Stomach (tissue), 9 donors: ENCODE results near the gene MUCL1. TPM values are rescaled to one million over a fixed set of nuclear protein-coding genes. Genes with fewer than 3 reads are reported as not detected.

ENCODE experiments used
- DNase-seq, 2 donors: peaks; one replicate each; pipeline versions ENCODE4 v3.0.0 to v3.0.0-alpha.2; 2013 to 2019
- H3K27ac ChIP-seq, 5 donors: fragments of 200-600 bp in 4 of 5; sonication (generic) in 4 of 5; one replicate each; pipeline ENCODE4 v1.5.1; 2013 to 2019; ENCODE audit warnings: mild to moderate bottlenecking in 1 of 5, moderate library complexity in 1 of 5
- H3K27me3 ChIP-seq, 3 donors: fragments of 200-600 bp; sonication (generic); one replicate each; pipeline ENCODE4 v1.5.1; 2017 to 2019; ENCODE audit warnings: mixed run types in 1 of 3
- H3K36me3 ChIP-seq, 4 donors: fragments of 200-600 bp; sonication (generic); 1 replicate in 3 of 4; 2 replicates in 1 of 4; pipeline ENCODE4 v1.5.1; 2016 to 2019
- H3K4me1 ChIP-seq, 4 donors: fragments of 200-600 bp; sonication (generic); one replicate each; pipeline ENCODE4 v1.5.1; 2016 to 2019
- H3K4me3 ChIP-seq, 4 donors: fragments of 200-600 bp; sonication (generic) in 3 of 4; one replicate each; pipeline ENCODE4 v1.5.1; 2016 to 2019; ENCODE audit warnings: mild to moderate bottlenecking in 1 of 4
- H3K9me3 ChIP-seq, 4 donors: fragments of 200-600 bp; sonication (generic); one replicate each; pipeline ENCODE4 v1.5.1; 2016 to 2019
- CTCF ChIP-seq, 7 experiments: fragments of 450-650 bp in 4 of 7; fragments of 200-600 bp in 3 of 7; sonication (generic) in 3 of 7; IDR thresholded peaks; one replicate each; pipeline ENCODE4 v1.5.1; 2016 to 2019; ENCODE audit warnings: antibody characterized with exemption in 7 of 7, control low read depth in 2 of 7, mild to moderate bottlenecking in 1 of 7
- EP300 ChIP-seq: sonication (generic); formaldehyde crosslinking; IDR thresholded peaks from one replicate; pipeline ENCODE4 v1.6.1; 2017; ENCODE audit warnings: antibody characterized with exemption
- POLR2A ChIP-seq, 4 donors: fragments of 450-650 bp; IDR thresholded peaks; one replicate each; pipeline ENCODE4 v1.6.1; 2016; ENCODE audit warnings: antibody characterized with exemption in 4 of 4, control low read depth in 2 of 4, mild to moderate bottlenecking in 1 of 4, moderate library complexity in 1 of 4
- POLR2AphosphoS5 ChIP-seq, 3 donors: sonication (generic); formaldehyde crosslinking; IDR thresholded peaks; one replicate each; pipeline ENCODE4 v1.6.1; 2016; ENCODE audit warnings: antibody characterized with exemption in 3 of 3
- WGBS, 5 donors: extraction: QIAGEN DNeasy Blood & Tissue Kit in 3 of 5; methylation state at CpG; one replicate each; pipeline versions ENCODE4 v1.1.5 to v1.1.7; 2013 to 2018; 5-methylcytosine and 5-hydroxymethylcytosine counted together
- intact Hi-C: fragments of 100-400 bp; cut with DNase I; formaldehyde crosslinking; loops from one replicate; pipeline ENCODE4 v1.15.1; 2023; ENCODE audit warnings: low total_unique reads
- polyA plus RNA-seq, 3 donors: library from polyadenylated mRNA; stranded (reverse); fragments of 200-250 nt; gene quantifications; one replicate each; pipeline ENCODE4 v1.2.3, GENCODE V29; 2013
- total RNA-seq, 5 donors: library from RNA; depleted of rRNA; stranded (reverse); fragments of >200 nt; gene quantifications; one replicate each; pipeline versions ENCODE4 v1.1.0 to v1.2.3, GENCODE V29; 2014 to 2016
- donor health status: healthy with polysubstance abuse.
- donor health status: Bipolar disorder and iron deficiency.
- donor health status: healthy.

MUCL1 gene
- total and polyA plus RNA-seq, 8 donors: not detected

- intact Hi-C loops: loop anchor here (10.0 kb wide), 1 partner anchor 89 kb away; no protein-coding TSS in a partner anchor
- Histone ChIP-seq H3K27ac (no peak overlapping the region), H3K27me3 (no peaks in the 10 kb centered on the region), H3K4me3 (no peak overlapping the region), H3K4me1 (no peaks in the 10 kb centered on the region), H3K36me3 (no peaks in the 10 kb centered on the region), H3K9me3 (no peaks in the 10 kb centered on the region)
- no peak for TF ChIP-seq POLR2AphosphoS5 (IDR thresholded peaks at IDR 0.05)
- no peak for TF ChIP-seq CTCF (IDR thresholded peaks at IDR 0.05)
- TF ChIP-seq EP300: no peak
- TF ChIP-seq POLR2A (IDR thresholded peaks at IDR 0.05): no peak
- no peak for DNase-seq
- 86 to 90% (median 87%) methylated on average over 4 of the region's 4 CpGs for WGBS, 5 donors
These were observed 11.5 kb downstream of the MUCL1 start for GRCh38 chr12:54865683-54866324.

- intact Hi-C loops: loop anchor here (10.0 kb wide), 1 partner anchor 86 kb away; no protein-coding TSS in a partner anchor
- Histone ChIP-seq H3K9me3 (no peaks in the 10 kb centered on the region), H3K36me3 (no peaks in the 10 kb centered on the region), H3K27me3 (no peaks in the 10 kb centered on the region), H3K27ac (no peak overlapping the region), H3K4me3 (no peak overlapping the region), H3K4me1 (no peaks in the 10 kb centered on the region)
- no peak for TF ChIP-seq CTCF (IDR thresholded peaks at IDR 0.05)
- no peak for TF ChIP-seq EP300
- TF ChIP-seq POLR2AphosphoS5 (IDR thresholded peaks at IDR 0.05): no peak
- TF ChIP-seq POLR2A (IDR thresholded peaks at IDR 0.05): no peak
- DNase-seq: no peak
- WGBS, 5 donors: 70 to 82% (median 79%) methylated on average over 2 of the region's 2 CpGs
These were observed 14.4 kb downstream of the MUCL1 start for GRCh38 chr12:54868690-54869089.

GRCh38 chr12:54870048-54870447 is 15.7 kb downstream of the MUCL1 start:
- Histone ChIP-seq H3K9me3 (no peaks in the 10 kb centered on the region), H3K4me3 (no peak overlapping the region), H3K27ac (no peak overlapping the region), H3K27me3 (no peaks in the 10 kb centered on the region), H3K36me3 (no peaks in the 10 kb centered on the region), H3K4me1 (no peaks in the 10 kb centered on the region)
- TF ChIP-seq POLR2AphosphoS5 (IDR thresholded peaks at IDR 0.05): no peak
- no peak for TF ChIP-seq CTCF (IDR thresholded peaks at IDR 0.05)
- no peak for TF ChIP-seq EP300
- TF ChIP-seq POLR2A (IDR thresholded peaks at IDR 0.05): no peak
- DNase-seq: no peak
- WGBS, 5 donors: 66 to 88% (median 81%) methylated on average over 1 of the region's 1 CpG
- intact Hi-C loops: no loop called here

- no peak for TF ChIP-seq POLR2A (IDR thresholded peaks at IDR 0.05)
- no peak for TF ChIP-seq POLR2AphosphoS5 (IDR thresholded peaks at IDR 0.05)
- TF ChIP-seq CTCF (IDR thresholded peaks at IDR 0.05): no peak
- TF ChIP-seq EP300: no peak
- WGBS, 5 donors: 79 to 88% (median 81%) methylated on average over 5 of the region's 5 CpGs
- Histone ChIP-seq H3K4me3 (no peak overlapping the region), H3K27ac (no peak overlapping the region), H3K36me3 (no peaks in the 10 kb centered on the region), H3K27me3 (no peaks in the 10 kb centered on the region), H3K4me1 (no peaks in the 10 kb centered on the region), H3K9me3 (no peaks in the 10 kb centered on the region)
- DNase-seq: no peak
- intact Hi-C loops: no loop called here
These were observed 16.3 kb downstream of the MUCL1 start for GRCh38 chr12:54870617-54871016.
